Mucosa of gallbladder (tissue), 1 donor: ENCODE measurements around the gene PGA5. TPM values are rescaled to one million over a fixed set of nuclear protein-coding genes. Genes with fewer than 3 reads are reported as not detected.
"Not testable (repeated sequence)": the region's sequence is repeated elsewhere in the genome, so short reads cannot be mapped to it uniquely, and the experiment has no call there.

Source experiments
- DNase-seq: peaks from one replicate; pipeline ENCODE4 v3.0.0-alpha.2; 2020; ENCODE audit warnings: low spot score
- total RNA-seq: library from RNA; stranded (reverse); gene quantifications from one replicate; pipeline ENCODE4 v1.2.1, GENCODE V29; 2021
- donor health status: DM: no; HTN: no; CAD: no.

The PGA5 gene
- total RNA-seq, 1 donor from 2014 or later: not detected

GRCh38 chr11:61226457-61227137 is 14.4 kb upstream of the PGA5 start:
- not testable (repeated sequence) for DNase-seq

- DNase-seq: not testable (repeated sequence)
Measured at GRCh38 chr11:61229458-61229857, 11.5 kb upstream of the PGA5 start.

GRCh38 chr11:61231033-61231432 is 9.9 kb upstream of the PGA5 start:
- DNase-seq: not testable (repeated sequence)

- DNase-seq: not testable (repeated sequence)
Measured at GRCh38 chr11:61231585-61231984, 9.4 kb upstream of the PGA5 start.

GRCh38 chr11:61232548-61233145 is 8.3 kb upstream of the PGA5 start:
- DNase-seq: not testable (repeated sequence)

- not testable (repeated sequence) for DNase-seq
Measured at GRCh38 chr11:61237130-61237529, 3.8 kb upstream of the PGA5 start.

GRCh38 chr11:61240288-61240687 is 687 bp upstream of the PGA5 start:
- not testable (repeated sequence) for DNase-seq

GRCh38 chr11:61241526-61241925 is 551 bp downstream of the PGA5 start:
- DNase-seq: not testable (repeated sequence)

- DNase-seq: not testable (repeated sequence)
Measured at GRCh38 chr11:61245284-61245964, 4.4 kb downstream of the PGA5 start.

- not testable (repeated sequence) for DNase-seq
Measured at GRCh38 chr11:61248071-61248470, 7.1 kb downstream of the PGA5 start.

GRCh38 chr11:61249201-61249600 is 8.2 kb downstream of the PGA5 start:
- not testable (repeated sequence) for DNase-seq

GRCh38 chr11:61250796-61251765 is 10.1 kb downstream of the PGA5 start:
- not testable (repeated sequence) for DNase-seq

GRCh38 chr11:61252332-61252731 is 11.4 kb downstream of the PGA5 start:
- not testable (repeated sequence) for DNase-seq

- peak; percentile 59 for DNase-seq
Measured at GRCh38 chr11:61254403-61255025, 13.5 kb downstream of the PGA5 start.

GRCh38 chr11:61256710-61257482 is 15.9 kb downstream of the PGA5 start:
- no peak for DNase-seq

- no peak for DNase-seq
Measured at GRCh38 chr11:61258546-61258945, 17.6 kb downstream of the PGA5 start.

- DNase-seq: no peak
Measured at GRCh38 chr11:61259363-61259762, 18.4 kb downstream of the PGA5 start.

GRCh38 chr11:61264371-61264770 is 23.4 kb downstream of the PGA5 start:
- no peak for DNase-seq

GRCh38 chr11:61264795-61265194 is 23.8 kb downstream of the PGA5 start:
- no peak for DNase-seq

GRCh38 chr11:61265357-61265756 is 24.4 kb downstream of the PGA5 start:
- no peak for DNase-seq
